Ascending aorta (tissue), 2 donors: ENCODE data around the gene ACTMAP. TPM values are rescaled to one million over a fixed set of nuclear protein-coding genes. Genes with fewer than 3 reads are reported as not detected.

Experiments
- DNase-seq, 2 donors: peaks; one replicate each; pipeline ENCODE4 v3.0.0-alpha.2; 2019; ENCODE audit warnings: low spot score in 2 of 2
- H3K27ac ChIP-seq, 2 donors: fragments of 200-600 bp; sonication (generic); one replicate each; pipeline ENCODE4 v1.5.1; 2016 to 2017; ENCODE audit warnings: mild to moderate bottlenecking in 1 of 2
- H3K27me3 ChIP-seq: fragments of 200-600 bp; sonication (generic); one replicate; pipeline ENCODE4 v1.5.1; 2017
- H3K36me3 ChIP-seq, 2 donors: fragments of 200-600 bp; sonication (generic); one replicate each; pipeline ENCODE4 v1.5.1; 2016
- H3K4me1 ChIP-seq, 2 donors: fragments of 200-600 bp; sonication (generic); one replicate each; pipeline ENCODE4 v1.5.1; 2016 to 2017; ENCODE audit warnings: mild to moderate bottlenecking in 1 of 2
- H3K4me3 ChIP-seq, 2 donors: fragments of 200-600 bp; sonication (generic); one replicate each; pipeline ENCODE4 v1.5.1; 2016 to 2017; ENCODE audit warnings: mild to moderate bottlenecking in 1 of 2
- H3K9me3 ChIP-seq, 2 donors: fragments of 200-600 bp; sonication (generic); one replicate each; pipeline ENCODE4 v1.5.1; 2016
- CTCF ChIP-seq, 3 experiments: fragments of 200-600 bp in 2 of 3; fragments of 450-650 bp in 1 of 3; sonication (generic) in 2 of 3; IDR thresholded peaks; one replicate each; pipeline ENCODE4 v1.5.1; 2016 to 2019; ENCODE audit warnings: antibody characterized with exemption in 3 of 3, mild to moderate bottlenecking in 1 of 3, moderate library complexity in 1 of 3
- intact Hi-C: fragments of 100-400 bp; cut with DNase I; formaldehyde crosslinking; loops from one replicate; pipeline ENCODE4 v1.15.1; 2023
- total RNA-seq: library from RNA; depleted of rRNA; stranded (reverse); fragments of >200 nt; gene quantifications from one replicate; pipeline ENCODE4 v1.1.0, GENCODE V29; 2016

Gene ACTMAP
- total RNA-seq, 1 donor from 2014 or later: 8.3 TPM

- Histone ChIP-seq H3K4me1 (peaks cover 6 to 11% of the 10 kb centered on the region in 2 donors), H3K27me3 (no peaks in the 10 kb centered on the region), H3K4me3 (no peak overlapping the region), H3K27ac (no peak overlapping the region), H3K36me3 (peaks cover 17 to 18% of the 10 kb centered on the region in 2 donors), H3K9me3 (no peaks in the 10 kb centered on the region)
- TF ChIP-seq CTCF (IDR thresholded peaks at IDR 0.05): no peak
- intact Hi-C loops: no loop called here
- DNase-seq: no peak
Observed at GRCh38 chr19:40743926-40744325, 6.4 kb downstream of the ACTMAP start.

GRCh38 chr19:40742886-40743285 lies 7.4 kb downstream of the ACTMAP start:
- TF ChIP-seq CTCF (IDR thresholded peaks at IDR 0.05): no peak
- peaks cover 6 to 11% of the 10 kb centered on the region in 2 donors for H3K4me1 ChIP-seq
- H3K27me3 ChIP-seq: no peaks in the 10 kb centered on the region
- H3K9me3 ChIP-seq: no peaks in the 10 kb centered on the region
- H3K36me3 ChIP-seq: peaks cover 20 to 24% of the 10 kb centered on the region in 2 donors
- no peak for DNase-seq
- intact Hi-C loops: no loop called here
- no peak overlapping the region for H3K4me3 ChIP-seq
- H3K27ac ChIP-seq: no peak overlapping the region

- Histone ChIP-seq H3K4me3 (no peak overlapping the region), H3K27ac (no peak overlapping the region), H3K27me3 (no peaks in the 10 kb centered on the region), H3K36me3 (peaks cover 24 to 27% of the 10 kb centered on the region in 2 donors), H3K9me3 (no peaks in the 10 kb centered on the region), H3K4me1 (peaks cover 6 to 11% of the 10 kb centered on the region in 2 donors)
- no peak for TF ChIP-seq CTCF (IDR thresholded peaks at IDR 0.05)
- intact Hi-C loops: no loop called here
- no peak for DNase-seq
Observed at GRCh38 chr19:40742477-40742876, 7.8 kb downstream of the ACTMAP start.

- TF ChIP-seq CTCF (IDR thresholded peaks at IDR 0.05): no peak
- intact Hi-C loops: no loop called here
- Histone ChIP-seq H3K4me3 (no peak overlapping the region), H3K9me3 (no peaks in the 10 kb centered on the region), H3K27ac (peak overlapping the region; percentile 66 to 75), H3K4me1 (peaks cover 6 to 11% of the 10 kb centered on the region in 2 donors), H3K27me3 (no peaks in the 10 kb centered on the region), H3K36me3 (peaks cover 32 to 34% of the 10 kb centered on the region in 2 donors)
- DNase-seq: no peak
Observed at GRCh38 chr19:40741527-40742390, 8.5 kb downstream of the ACTMAP start.

GRCh38 chr19:40740747-40741146 lies 9.5 kb downstream of the ACTMAP start:
- Histone ChIP-seq H3K36me3 (peaks cover 42 to 44% of the 10 kb centered on the region in 2 donors), H3K27me3 (no peaks in the 10 kb centered on the region), H3K4me1 (peaks cover 6 to 11% of the 10 kb centered on the region in 2 donors), H3K9me3 (no peaks in the 10 kb centered on the region), H3K27ac (peak overlapping the region; percentile 66 to 75), H3K4me3 (peak overlapping the region in 1 of 2 donors; percentile 8)
- no peak for TF ChIP-seq CTCF (IDR thresholded peaks at IDR 0.05)
- peak in 1 of 2 donors; percentile 84 for DNase-seq
- intact Hi-C loops: no loop called here
